Activated T-cell treated with anti-CD3 and anti-CD28 coated beads, Interleukin-2, amount 50 U/mL, for 72 hours (primary cell): ENCODE data around the gene C10orf105. TPM values are rescaled to one million over a fixed set of nuclear protein-coding genes. Genes with fewer than 3 reads are reported as not detected.

Experiments used
- ATAC-seq, 2 donors: fragments of 150-1000 bp; cut with Tn5 transposase; replicated peaks in 1 of 2; 2 replicates each; pipeline ENCODE4 v1.10.0; 2021; ENCODE audit warnings: moderate library complexity in 2 of 2, mild to moderate bottlenecking in 1 of 2
- DNase-seq, 2 donors: peaks; one replicate each; pipeline ENCODE4 v3.0.0; 2021 to 2022; ENCODE audit warnings: mixed read lengths in 1 of 2
- H3K27ac Mint-ChIP-seq: one replicate; pipeline ENCODE4 v1.8.0; 2022; ENCODE audit warnings: mild to moderate bottlenecking, moderate library complexity, mixed read lengths
- H3K27me3 Mint-ChIP-seq: one replicate; pipeline ENCODE4 v1.8.0; 2022; ENCODE audit warnings: low read depth, mixed read lengths
- H3K36me3 Mint-ChIP-seq, 2 donors: one replicate each; pipeline ENCODE4 v1.8.0; 2022; ENCODE audit warnings: mixed read lengths in 2 of 2, mild to moderate bottlenecking in 1 of 2; ENCODE audit not compliant: insufficient read depth in 2 of 2
- H3K4me1 Mint-ChIP-seq: one replicate; pipeline ENCODE4 v1.8.0; 2022; ENCODE audit warnings: low read depth, mixed read lengths
- H3K4me3 Mint-ChIP-seq, 2 donors: one replicate each; pipeline ENCODE4 v1.8.0; 2022; ENCODE audit warnings: mild to moderate bottlenecking in 2 of 2, mixed read lengths in 2 of 2, moderate library complexity in 2 of 2
- H3K9me3 Mint-ChIP-seq, 2 donors: one replicate each; pipeline ENCODE4 v1.8.0; 2022; ENCODE audit warnings: mixed read lengths in 2 of 2
- total RNA-seq, 2 donors: library from RNA; stranded (reverse); gene quantifications; one replicate each; pipeline ENCODE4 v1.2.3, GENCODE V29; 2022

Gene C10orf105
- total RNA-seq, 2 donors from 2014 or later = 0.35 to 0.43 TPM

- no peak for ATAC-seq
- H3K4me3 Mint-ChIP-seq = no peak overlapping the region
These were observed 19.9 kb upstream of the C10orf105 start for GRCh38 chr10:71739358-71739900.

GRCh38 chr10:71737834-71738197 is 18.2 kb upstream of the C10orf105 start:
- Mint-ChIP-seq H3K4me3 (peak overlapping the region; percentile 37 to 71), H3K36me3 (peaks cover 5 to 7% of the 10 kb centered on the region in 2 donors), H3K4me1 (peaks cover 93% of the 10 kb centered on the region), H3K27me3 (no peaks in the 10 kb centered on the region), H3K27ac (peak overlapping the region; percentile 83), H3K9me3 (peaks cover 0 to 4% of the 10 kb centered on the region in 2 donors)
- ATAC-seq (no peak), DNase-seq (no peak)

More at GRCh38 chr10:71739358-71739900, 19.9 kb upstream of the C10orf105 start:
- Mint-ChIP-seq H3K4me1 (peaks cover 98% of the 10 kb centered on the region), H3K36me3 (peaks cover 7 to 9% of the 10 kb centered on the region in 2 donors), H3K9me3 (peaks cover 0 to 4% of the 10 kb centered on the region in 2 donors), H3K27ac (no peak overlapping the region), H3K27me3 (no peaks in the 10 kb centered on the region)
- no peak for DNase-seq

- H3K27me3 Mint-ChIP-seq = no peaks in the 10 kb centered on the region
- peaks cover 0 to under 1% of the 10 kb centered on the region in 2 donors for H3K9me3 Mint-ChIP-seq
- DNase-seq = no peak
- H3K4me3 Mint-ChIP-seq = peak overlapping the region; percentile 37 to 71
- peak; percentile 39 to 48 for ATAC-seq
- H3K4me1 Mint-ChIP-seq = peaks cover 93% of the 10 kb centered on the region
- peaks cover 1 to 2% of the 10 kb centered on the region in 2 donors for H3K36me3 Mint-ChIP-seq
- H3K27ac Mint-ChIP-seq = peak overlapping the region; percentile 83
These were observed 17.6 kb upstream of the C10orf105 start for GRCh38 chr10:71737001-71737833.

GRCh38 chr10:71736570-71736952 is 17.0 kb upstream of the C10orf105 start:
- no peaks in the 10 kb centered on the region for H3K9me3 Mint-ChIP-seq
- ATAC-seq = peak; percentile 10 to 18
- DNase-seq = no peak
- peak overlapping the region; percentile 18 to 71 for H3K4me3 Mint-ChIP-seq
- H3K36me3 Mint-ChIP-seq = no peaks in the 10 kb centered on the region
- peak overlapping the region; percentile 74 for H3K27ac Mint-ChIP-seq
- peaks cover 93% of the 10 kb centered on the region for H3K4me1 Mint-ChIP-seq
- no peaks in the 10 kb centered on the region for H3K27me3 Mint-ChIP-seq

- ATAC-seq (peak; percentile 67 to 75), DNase-seq (peak; percentile 66 to 71)
- Mint-ChIP-seq H3K4me1 (peaks cover 93% of the 10 kb centered on the region), H3K27ac (peak overlapping the region; percentile 74), H3K4me3 (peak overlapping the region; percentile 18 to 71), H3K36me3 (no peaks in the 10 kb centered on the region), H3K9me3 (no peaks in the 10 kb centered on the region), H3K27me3 (no peaks in the 10 kb centered on the region)
These were observed 16.4 kb upstream of the C10orf105 start for GRCh38 chr10:71735709-71736569.

- Mint-ChIP-seq H3K27ac (peak overlapping the region; percentile 74), H3K9me3 (no peaks in the 10 kb centered on the region), H3K36me3 (no peaks in the 10 kb centered on the region), H3K4me3 (peak overlapping the region; percentile 18 to 71), H3K27me3 (no peaks in the 10 kb centered on the region), H3K4me1 (peaks cover 93% of the 10 kb centered on the region)
- DNase-seq (no peak), ATAC-seq (no peak)
These were observed 15.2 kb upstream of the C10orf105 start for GRCh38 chr10:71734797-71735196.

- Mint-ChIP-seq H3K4me1 (peaks cover 94% of the 10 kb centered on the region), H3K27me3 (no peaks in the 10 kb centered on the region), H3K27ac (no peak overlapping the region), H3K4me3 (no peak overlapping the region), H3K9me3 (no peaks in the 10 kb centered on the region), H3K36me3 (no peaks in the 10 kb centered on the region)
- ATAC-seq (no peak), DNase-seq (no peak)
These were observed 12.2 kb upstream of the C10orf105 start for GRCh38 chr10:71731791-71732190.

- no peak for ATAC-seq
- H3K4me3 Mint-ChIP-seq = peak overlapping the region; percentile 34 to 65
These were observed 9.6 kb upstream of the C10orf105 start for GRCh38 chr10:71729161-71729636.

GRCh38 chr10:71727738-71728737 is 8.5 kb upstream of the C10orf105 start:
- Mint-ChIP-seq H3K27me3 (no peaks in the 10 kb centered on the region), H3K9me3 (no peaks in the 10 kb centered on the region), H3K27ac (peak overlapping the region; percentile 84), H3K4me3 (peak overlapping the region; percentile 78 to 86), H3K4me1 (peaks cover 87% of the 10 kb centered on the region), H3K36me3 (no peaks in the 10 kb centered on the region)
- ATAC-seq = peak; percentile 30 to 38
- DNase-seq = peak; percentile 64 to 73

More at GRCh38 chr10:71729161-71729636, 9.6 kb upstream of the C10orf105 start:
- no peaks in the 10 kb centered on the region for H3K36me3 Mint-ChIP-seq
- peaks cover 94% of the 10 kb centered on the region for H3K4me1 Mint-ChIP-seq
- H3K9me3 Mint-ChIP-seq = no peaks in the 10 kb centered on the region
- no peaks in the 10 kb centered on the region for H3K27me3 Mint-ChIP-seq
- H3K27ac Mint-ChIP-seq = peak overlapping the region; percentile 61
- DNase-seq = no peak

GRCh38 chr10:71727105-71727737 is 7.6 kb upstream of the C10orf105 start:
- Mint-ChIP-seq H3K27me3 (no peaks in the 10 kb centered on the region), H3K9me3 (no peaks in the 10 kb centered on the region), H3K4me3 (peak overlapping the region; percentile 78 to 86), H3K36me3 (no peaks in the 10 kb centered on the region), H3K4me1 (peaks cover 86% of the 10 kb centered on the region), H3K27ac (peak overlapping the region; percentile 84)
- DNase-seq (peak; percentile 57 to 65), ATAC-seq (peak; percentile 48 to 49)

- peaks cover 86% of the 10 kb centered on the region for H3K4me1 Mint-ChIP-seq
- H3K36me3 Mint-ChIP-seq = no peaks in the 10 kb centered on the region
- ATAC-seq (peak; percentile 24 to 33), DNase-seq (peak; percentile 39 to 57)
- no peaks in the 10 kb centered on the region for H3K27me3 Mint-ChIP-seq
- no peaks in the 10 kb centered on the region for H3K9me3 Mint-ChIP-seq
- peak overlapping the region; percentile 78 to 86 for H3K4me3 Mint-ChIP-seq
- peak overlapping the region; percentile 84 for H3K27ac Mint-ChIP-seq
These were observed 7.1 kb upstream of the C10orf105 start for GRCh38 chr10:71726580-71727104.
